BE2C (cell line): Measurements from ENCODE around the gene HERC3.
"Not testable (repeated sequence)": the region's sequence is repeated elsewhere in the genome, so short reads cannot be mapped to it uniquely, and the experiment has no call there.

Experiments used
- DNase-seq: peaks from one replicate; pipeline ENCODE4 v3.0.0-alpha.2; 2020
- H3K27me3 ChIP-seq: fragments of 250-450 bp; sonication (Bioruptor Pico); 2 replicates; pipeline ENCODE4 v1.5.1; 2020; ENCODE audit warnings: mild to moderate bottlenecking
- H3K36me3 ChIP-seq: fragments of 250-450 bp; sonication (Bioruptor Pico); 2 replicates; pipeline ENCODE4 v1.5.1; 2020; ENCODE audit warnings: mild to moderate bottlenecking
- H3K4me1 ChIP-seq: fragments of 250-450 bp; sonication (Bioruptor Pico); 2 replicates; pipeline ENCODE4 v1.5.1; 2020
- H3K4me3 ChIP-seq: 2 replicates; pipeline ENCODE4 v1.5.1; 2011; ENCODE audit warnings: low read depth, low read length
- H3K9me3 ChIP-seq: fragments of 250-450 bp; sonication (Bioruptor Pico); 2 replicates; pipeline ENCODE4 v1.5.1; 2020
- TF ChIP-seq, protein P1 (sequence below): IDR thresholded peaks from 2 replicates; pipeline ENCODE4 v1.5.1; 2012; ENCODE audit warnings: mild to moderate bottlenecking, low read depth, low read length

Gene HERC3

DNA sequence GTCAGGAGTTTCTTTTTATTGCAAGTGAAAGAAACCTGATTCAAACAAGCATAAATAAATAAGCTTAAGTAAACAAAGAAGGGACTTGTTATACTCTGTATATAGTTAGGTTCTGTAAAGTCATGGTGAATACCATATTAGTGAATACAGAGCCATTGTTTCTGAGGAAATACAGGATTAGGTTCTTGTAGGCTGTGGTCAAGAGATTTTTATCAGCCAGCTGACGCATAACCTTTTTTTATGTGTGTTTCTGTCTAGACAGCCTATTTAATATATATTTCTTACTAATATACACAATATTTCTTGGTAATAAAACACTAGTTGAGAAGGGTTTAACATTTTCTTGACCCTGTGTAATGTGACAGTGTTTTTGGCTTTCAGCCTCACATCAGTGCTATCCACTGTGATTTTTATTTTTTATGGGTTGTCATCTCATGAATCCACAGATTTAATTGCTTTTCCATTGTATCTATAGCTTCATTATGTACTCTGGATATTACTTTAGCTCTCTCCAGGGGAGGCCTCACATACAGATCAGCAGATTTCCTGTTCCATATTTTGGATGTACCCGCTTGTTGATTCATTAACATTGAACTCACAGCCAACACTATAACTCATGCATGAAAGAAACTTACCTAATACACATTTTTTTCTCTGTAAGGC lies 8.0 kb downstream of the HERC3 start:
- TF ChIP-seq, protein P1, sequence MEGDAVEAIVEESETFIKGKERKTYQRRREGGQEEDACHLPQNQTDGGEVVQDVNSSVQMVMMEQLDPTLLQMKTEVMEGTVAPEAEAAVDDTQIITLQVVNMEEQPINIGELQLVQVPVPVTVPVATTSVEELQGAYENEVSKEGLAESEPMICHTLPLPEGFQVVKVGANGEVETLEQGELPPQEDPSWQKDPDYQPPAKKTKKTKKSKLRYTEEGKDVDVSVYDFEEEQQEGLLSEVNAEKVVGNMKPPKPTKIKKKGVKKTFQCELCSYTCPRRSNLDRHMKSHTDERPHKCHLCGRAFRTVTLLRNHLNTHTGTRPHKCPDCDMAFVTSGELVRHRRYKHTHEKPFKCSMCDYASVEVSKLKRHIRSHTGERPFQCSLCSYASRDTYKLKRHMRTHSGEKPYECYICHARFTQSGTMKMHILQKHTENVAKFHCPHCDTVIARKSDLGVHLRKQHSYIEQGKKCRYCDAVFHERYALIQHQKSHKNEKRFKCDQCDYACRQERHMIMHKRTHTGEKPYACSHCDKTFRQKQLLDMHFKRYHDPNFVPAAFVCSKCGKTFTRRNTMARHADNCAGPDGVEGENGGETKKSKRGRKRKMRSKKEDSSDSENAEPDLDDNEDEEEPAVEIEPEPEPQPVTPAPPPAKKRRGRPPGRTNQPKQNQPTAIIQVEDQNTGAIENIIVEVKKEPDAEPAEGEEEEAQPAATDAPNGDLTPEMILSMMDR = no peak
- H3K36me3 ChIP-seq = no peaks in the 10 kb centered on the region
- no peak for DNase-seq
- H3K27me3 ChIP-seq = no peaks in the 10 kb centered on the region
- H3K9me3 ChIP-seq = no peaks in the 10 kb centered on the region
- H3K4me1 ChIP-seq = peaks cover 5% of the 10 kb centered on the region
- H3K4me3 ChIP-seq = no peak overlapping the region

DNA sequence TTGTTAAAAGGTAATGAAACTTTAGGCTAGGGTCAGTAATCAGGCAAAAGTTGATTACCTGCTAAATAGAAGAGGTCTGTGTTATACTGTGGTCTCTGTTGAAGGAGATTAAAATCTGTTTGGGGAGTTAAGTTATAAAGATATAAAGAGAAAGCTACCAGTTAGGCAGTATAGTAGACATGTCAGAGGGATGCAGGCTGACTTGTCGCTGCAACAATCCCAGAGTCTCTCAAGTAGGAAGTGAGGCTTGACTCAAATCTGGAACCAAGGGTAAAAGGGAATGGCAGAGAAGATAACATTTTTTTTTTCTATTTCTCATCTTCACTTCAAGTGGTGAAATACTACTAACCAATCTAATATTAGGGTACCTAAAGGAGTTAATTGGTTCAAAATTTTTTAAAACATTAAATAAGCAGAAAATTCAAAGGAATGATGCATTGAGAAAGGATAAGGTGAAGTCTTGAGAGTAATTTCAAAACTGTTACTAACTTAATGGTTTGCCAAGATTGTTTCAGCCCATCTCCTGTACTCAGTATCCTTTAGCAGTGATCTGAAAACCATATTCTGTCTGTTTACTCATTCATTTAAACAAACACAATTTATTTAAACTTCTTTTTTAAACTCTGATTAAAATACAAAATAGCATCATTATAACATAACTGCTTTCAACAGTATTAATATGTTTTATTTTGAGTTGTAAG lies 12.8 kb downstream of the HERC3 start:
- H3K4me3 ChIP-seq = no peak overlapping the region
- H3K9me3 ChIP-seq = no peaks in the 10 kb centered on the region
- no peaks in the 10 kb centered on the region for H3K27me3 ChIP-seq
- TF ChIP-seq, protein P1 = no peak
- H3K36me3 ChIP-seq = no peaks in the 10 kb centered on the region
- no peak for DNase-seq
- peaks cover 5% of the 10 kb centered on the region for H3K4me1 ChIP-seq

DNA sequence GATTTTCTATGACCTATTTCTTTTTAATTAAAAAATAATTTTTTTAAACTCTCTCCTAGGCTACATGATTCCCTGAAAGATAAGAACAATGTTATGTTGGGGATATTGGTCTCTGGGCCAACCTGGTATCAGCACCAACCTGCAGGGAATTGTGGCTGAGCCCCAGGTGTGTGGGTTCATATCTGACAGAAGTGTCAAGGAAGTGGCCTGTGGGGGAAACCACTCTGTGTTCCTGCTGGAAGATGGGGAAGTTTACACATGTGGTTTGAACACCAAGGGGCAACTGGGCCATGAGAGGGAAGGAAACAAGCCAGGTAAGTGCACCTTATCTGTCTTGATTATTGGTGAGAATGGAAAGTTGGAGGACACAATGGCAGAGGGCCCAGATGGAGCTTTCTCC lies 13.5 kb downstream of the HERC3 start:
- Histone ChIP-seq H3K4me3 (no peak overlapping the region), H3K36me3 (no peaks in the 10 kb centered on the region), H3K9me3 (no peaks in the 10 kb centered on the region), H3K4me1 (peaks cover 2% of the 10 kb centered on the region; the same call in 1 of the 2 replicates), H3K27me3 (no peaks in the 10 kb centered on the region)
- DNase-seq = no peak
- TF ChIP-seq, protein P1 = no peak

DNA sequence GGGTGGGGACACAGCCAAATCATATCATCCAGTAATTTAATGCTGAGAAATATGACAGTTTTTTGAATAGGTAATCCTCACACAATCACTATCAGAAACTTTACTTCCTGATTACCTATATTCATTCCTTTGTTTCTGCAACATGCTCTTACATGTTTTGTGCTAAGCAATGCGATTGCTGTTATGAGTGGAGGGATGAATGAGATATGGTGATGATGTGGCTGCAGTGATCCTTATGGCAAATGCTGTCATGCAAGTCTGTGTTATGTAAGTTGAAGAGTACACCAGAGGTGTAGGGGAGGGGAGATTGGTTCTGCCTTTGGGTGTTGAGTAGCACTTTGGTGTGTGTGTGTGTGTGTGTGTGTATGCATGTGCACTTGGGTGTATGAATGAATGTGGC lies 14.6 kb downstream of the HERC3 start:
- Histone ChIP-seq H3K36me3 (no peaks in the 10 kb centered on the region), H3K27me3 (no peaks in the 10 kb centered on the region), H3K4me1 (no peaks in the 10 kb centered on the region), H3K4me3 (no peak overlapping the region), H3K9me3 (no peaks in the 10 kb centered on the region)
- DNase-seq = no peak
- TF ChIP-seq, protein P1 = no peak

DNA sequence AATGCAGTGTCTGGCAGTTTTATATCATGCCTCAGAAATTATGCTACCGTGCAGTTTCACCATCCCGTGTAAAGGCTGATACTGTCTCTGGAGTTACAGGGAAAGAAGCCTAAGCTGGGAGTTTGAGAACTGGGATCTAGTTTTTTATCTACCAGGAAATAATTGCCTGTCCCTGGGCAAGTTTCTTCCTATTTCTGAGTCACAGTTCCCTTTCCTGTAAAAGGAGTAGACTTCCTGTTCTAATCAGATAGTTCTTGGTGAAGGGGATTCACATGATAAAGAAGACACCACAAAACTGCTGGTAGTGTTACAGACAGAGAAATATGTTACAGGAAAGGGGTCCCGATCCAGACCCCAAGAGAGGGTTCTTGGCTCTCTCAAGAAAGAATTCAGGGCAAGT lies 17.1 kb downstream of the HERC3 start:
- Histone ChIP-seq H3K9me3 (no peaks in the 10 kb centered on the region), H3K36me3 (no peaks in the 10 kb centered on the region), H3K4me3 (no peak overlapping the region), H3K27me3 (no peaks in the 10 kb centered on the region), H3K4me1 (peaks cover 9% of the 10 kb centered on the region)
- TF ChIP-seq, protein P1 = no peak
- no peak for DNase-seq

DNA sequence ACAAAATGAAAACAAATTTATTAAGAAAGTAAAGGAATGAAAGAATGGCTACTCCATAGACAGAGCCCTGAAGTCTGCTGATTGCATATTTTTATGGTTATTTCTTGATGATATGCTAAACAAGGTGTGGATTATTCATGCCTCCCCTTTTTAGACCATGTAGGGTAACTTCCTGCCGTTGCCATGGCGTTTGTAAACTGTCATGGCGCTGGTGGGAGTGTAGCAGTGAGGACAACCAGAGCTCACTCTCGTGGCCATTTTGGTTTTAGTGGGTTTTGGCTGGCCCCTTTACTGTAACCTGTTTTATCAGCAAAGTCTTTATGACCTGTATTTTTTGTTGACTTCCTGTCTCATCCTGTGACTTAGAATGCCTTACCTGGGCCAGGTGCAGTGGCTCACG lies 17.5 kb downstream of the HERC3 start:
- not testable (repeated sequence) for DNase-seq, H3K4me1 ChIP-seq, H3K27me3 ChIP-seq, H3K36me3 ChIP-seq, H3K4me3 ChIP-seq, H3K9me3 ChIP-seq
